HUDEP-2 (cell line): ENCODE data around the gene ATP9A.

Experiments
- DNase-seq, 76 experiments: peaks; one replicate each; lab custom pipeline; 2025; ENCODE audit not compliant: unreplicated experiment in 76 of 76; lab: John Stamatoyannopoulos, UW

ATP9A gene

GRCh38 chr20:51636123-51636522 is 132.1 kb downstream of the ATP9A start:
- no peak for DNase-seq

DNA sequence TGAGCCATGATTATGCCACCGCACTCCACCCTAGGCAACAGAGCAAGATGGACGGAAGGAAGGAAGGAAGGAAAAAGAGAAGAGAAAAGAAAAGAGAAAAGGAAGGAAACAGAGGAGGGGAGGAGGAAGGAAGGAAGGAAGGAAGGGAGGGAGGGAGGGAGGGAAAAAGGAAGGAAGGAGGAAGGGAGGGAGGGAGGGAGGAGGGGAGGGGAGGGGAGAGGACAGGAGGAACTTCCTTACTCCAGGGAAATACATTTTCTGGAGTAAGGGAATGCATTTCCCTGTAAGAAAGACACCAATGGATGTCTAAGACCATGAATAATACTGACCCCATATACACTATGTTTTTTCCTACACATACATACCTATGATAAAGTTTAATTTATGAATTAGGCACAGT is 132.5 kb downstream of the ATP9A start:
- no peak for DNase-seq

GRCh38 chr20:51634877-51635276 is 133.3 kb downstream of the ATP9A start:
- no peak for DNase-seq

- DNase-seq = no peak
Measured at GRCh38 chr20:51634257-51634656, 133.9 kb downstream of the ATP9A start.

DNA sequence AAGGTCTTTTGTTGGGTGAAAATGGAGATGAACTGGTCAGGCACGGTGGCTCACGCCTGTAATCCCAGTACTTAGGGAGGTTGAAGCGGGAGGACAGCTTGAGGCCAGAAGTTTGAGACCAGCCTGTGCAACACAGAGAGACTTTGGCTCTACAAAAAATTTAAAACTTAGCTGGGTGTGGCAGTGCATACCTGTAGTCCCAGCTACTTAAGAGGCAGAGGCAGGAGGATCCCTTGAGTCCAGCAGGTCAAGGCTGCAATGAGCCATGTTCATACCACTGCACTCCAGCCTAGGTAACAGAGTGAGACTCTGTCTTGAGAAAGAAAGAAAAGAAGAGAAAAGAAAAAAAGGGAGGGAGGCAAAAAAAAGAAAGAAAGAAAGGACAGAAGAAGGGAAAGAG is 134.8 kb downstream of the ATP9A start:
- no peak for DNase-seq

DNA sequence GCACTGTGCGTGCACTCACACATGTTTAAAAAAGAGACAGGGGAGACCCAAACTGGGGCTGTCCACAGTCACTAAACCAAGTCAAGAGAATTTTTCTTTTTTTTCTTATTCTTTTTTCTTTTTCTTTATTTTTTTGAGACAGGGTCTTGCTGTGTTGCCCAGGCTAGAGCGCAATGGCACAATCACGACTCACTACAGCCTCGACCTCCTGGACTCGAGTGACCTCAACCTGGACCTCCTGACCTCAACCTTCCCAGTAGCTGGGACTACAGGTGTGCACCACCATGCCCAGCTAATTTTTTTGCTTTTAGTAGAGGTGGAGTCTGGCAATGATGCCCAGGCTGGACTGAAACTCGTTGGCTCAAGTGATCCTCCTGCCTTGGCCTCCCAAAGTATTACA is 136.2 kb downstream of the ATP9A start:
- DNase-seq = no peak

DNA sequence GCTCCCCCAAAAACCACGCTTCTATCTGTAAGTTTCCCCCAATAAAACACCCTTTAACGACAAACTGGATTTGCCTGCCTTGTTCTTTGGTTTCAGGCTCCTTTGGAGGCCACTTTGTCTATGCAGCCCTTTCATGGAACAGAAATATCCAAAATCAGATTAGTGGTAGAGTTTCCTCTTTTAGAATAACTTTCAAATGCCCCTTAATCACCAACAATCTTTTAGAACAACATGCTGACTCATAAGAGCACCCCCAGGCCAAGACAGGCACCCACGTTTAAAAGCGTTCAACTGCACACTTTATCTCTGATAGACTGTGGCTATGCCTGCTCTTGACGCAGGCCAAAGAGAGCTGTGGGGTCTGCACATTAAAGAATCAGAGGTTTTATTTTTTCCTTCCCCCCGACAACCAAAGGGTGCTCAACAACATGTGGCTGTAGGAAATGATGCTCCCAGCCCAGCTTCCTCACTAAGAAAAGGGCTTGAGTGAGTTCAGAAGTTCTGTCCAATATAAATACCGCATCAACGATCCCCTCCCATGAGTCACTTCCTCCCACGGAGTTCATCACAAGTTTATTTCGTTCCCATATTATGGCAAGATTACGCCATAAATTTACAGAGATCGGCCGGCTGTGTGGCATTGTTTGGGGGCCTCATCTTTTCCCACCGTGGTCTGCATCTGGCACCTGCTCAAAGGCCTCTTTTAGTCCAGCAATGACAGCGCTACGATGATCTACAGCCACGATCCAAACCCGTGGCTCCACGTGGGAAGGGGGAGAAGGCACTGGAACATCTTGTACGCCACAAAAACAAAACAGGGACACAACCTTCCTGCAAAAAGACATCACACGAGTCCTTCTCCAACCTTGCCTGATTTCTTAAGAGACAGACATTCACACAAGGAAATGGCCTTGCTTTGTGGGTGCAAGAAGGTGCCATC is 136.9 kb downstream of the ATP9A start:
- peak in 14 of 76 experiments; percentile 8 to 50 (median 28) for DNase-seq

GRCh38 chr20:51629399-51630058 is 138.7 kb downstream of the ATP9A start:
- DNase-seq = no peak

GRCh38 chr20:51628533-51629398 is 139.4 kb downstream of the ATP9A start:
- DNase-seq = no peak

- DNase-seq = no peak
Measured at GRCh38 chr20:51627586-51627985, 140.6 kb downstream of the ATP9A start.

GRCh38 chr20:51625105-51625504 is 143.1 kb downstream of the ATP9A start:
- no peak for DNase-seq

DNA sequence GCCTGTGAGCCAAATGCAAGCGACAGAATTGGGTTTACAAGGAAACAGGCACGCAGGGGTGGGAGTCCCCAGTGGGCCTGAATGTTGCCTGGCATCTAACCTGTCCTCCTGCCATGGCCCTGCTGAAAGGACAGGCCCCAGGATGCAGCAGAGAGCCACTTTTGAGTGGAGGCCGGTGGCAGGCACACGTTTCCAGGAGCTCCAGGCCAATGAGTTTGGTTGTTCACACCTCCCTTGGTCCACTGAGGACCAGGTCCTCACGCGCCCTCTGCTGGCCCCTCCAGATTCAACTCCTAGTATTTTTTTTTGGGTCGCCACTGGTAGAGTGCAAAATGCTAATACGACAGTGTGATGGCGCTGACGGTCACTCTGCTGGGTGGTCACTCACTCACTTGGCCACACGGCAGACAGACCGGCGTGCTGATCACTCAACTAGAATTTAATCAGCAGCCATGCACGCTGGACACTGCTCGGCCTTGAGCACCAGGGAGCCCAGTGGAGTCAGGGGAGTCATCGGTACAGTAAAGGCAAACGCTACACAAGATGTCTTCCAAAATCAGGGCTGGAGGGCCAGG is 143.9 kb downstream of the ATP9A start:
- peak in 59 of 76 experiments; percentile 5 to 77 (median 46) for DNase-seq

GRCh38 chr20:51623255-51623654 is 144.9 kb downstream of the ATP9A start:
- no peak for DNase-seq

GRCh38 chr20:51622004-51622874 is 146.0 kb downstream of the ATP9A start:
- no peak for DNase-seq

- no peak for DNase-seq
Measured at GRCh38 chr20:51620432-51620831, 147.8 kb downstream of the ATP9A start.

GRCh38 chr20:51616060-51616459 is 152.1 kb downstream of the ATP9A start:
- DNase-seq = peak in 1 of 76 experiments; percentile 8

- DNase-seq = no peak
Measured at GRCh38 chr20:51614687-51615086, 153.5 kb downstream of the ATP9A start.

DNA sequence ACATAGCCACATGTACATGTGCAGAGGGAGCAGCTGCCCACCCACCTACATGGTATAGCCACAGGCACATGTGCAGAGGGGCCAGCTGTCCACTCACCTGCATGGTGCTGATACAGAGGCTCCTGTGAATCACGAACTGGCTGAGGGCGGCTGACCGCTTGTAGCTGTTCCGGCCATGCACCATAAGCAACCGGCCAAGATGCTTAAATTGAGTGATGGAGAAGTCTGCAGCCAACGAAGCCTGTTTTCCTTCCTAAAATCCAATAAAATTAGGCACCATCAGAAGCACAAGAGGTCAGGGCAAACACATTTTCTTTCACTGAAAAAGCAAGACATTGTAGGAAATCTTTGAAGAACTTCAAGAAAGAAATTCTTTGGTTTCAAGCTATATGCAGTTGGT is 154.6 kb downstream of the ATP9A start:
- DNase-seq = no peak

- no peak for DNase-seq
Measured at GRCh38 chr20:51612896-51613295, 155.3 kb downstream of the ATP9A start.

DNA sequence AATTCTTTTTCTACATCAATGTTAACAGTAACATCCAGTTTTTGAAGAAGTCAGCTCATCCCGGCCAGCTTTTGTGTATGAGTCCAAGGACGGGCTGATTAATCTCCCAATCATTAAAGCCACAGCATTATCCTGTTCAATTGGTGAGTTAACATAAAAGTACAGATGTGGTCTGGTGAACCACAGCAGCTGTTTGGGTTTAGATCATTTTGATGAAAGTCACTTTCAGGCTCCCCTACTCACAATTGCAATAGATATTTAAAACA is 156.6 kb downstream of the ATP9A start:
- no peak for DNase-seq
